ENCODE data around the gene SKP2.

GRCh38 chr5:36206913-36207312 lies 55.0 kb downstream of the SKP2 start:
- TF ChIP-seq, protein P1, sequence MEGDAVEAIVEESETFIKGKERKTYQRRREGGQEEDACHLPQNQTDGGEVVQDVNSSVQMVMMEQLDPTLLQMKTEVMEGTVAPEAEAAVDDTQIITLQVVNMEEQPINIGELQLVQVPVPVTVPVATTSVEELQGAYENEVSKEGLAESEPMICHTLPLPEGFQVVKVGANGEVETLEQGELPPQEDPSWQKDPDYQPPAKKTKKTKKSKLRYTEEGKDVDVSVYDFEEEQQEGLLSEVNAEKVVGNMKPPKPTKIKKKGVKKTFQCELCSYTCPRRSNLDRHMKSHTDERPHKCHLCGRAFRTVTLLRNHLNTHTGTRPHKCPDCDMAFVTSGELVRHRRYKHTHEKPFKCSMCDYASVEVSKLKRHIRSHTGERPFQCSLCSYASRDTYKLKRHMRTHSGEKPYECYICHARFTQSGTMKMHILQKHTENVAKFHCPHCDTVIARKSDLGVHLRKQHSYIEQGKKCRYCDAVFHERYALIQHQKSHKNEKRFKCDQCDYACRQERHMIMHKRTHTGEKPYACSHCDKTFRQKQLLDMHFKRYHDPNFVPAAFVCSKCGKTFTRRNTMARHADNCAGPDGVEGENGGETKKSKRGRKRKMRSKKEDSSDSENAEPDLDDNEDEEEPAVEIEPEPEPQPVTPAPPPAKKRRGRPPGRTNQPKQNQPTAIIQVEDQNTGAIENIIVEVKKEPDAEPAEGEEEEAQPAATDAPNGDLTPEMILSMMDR (IDR thresholded peaks at IDR 0.05; ENCODE audit: low read length), result no peak
- no peak for TF ChIP-seq EZH2 (IDR thresholded peaks at IDR 0.05; ENCODE audit: borderline replicate concordance, low read length)

Data from OCI-LY1 (cell line).